Measurements from ENCODE around the gene GALNT10. TPM values are rescaled to one million over a fixed set of nuclear protein-coding genes. Genes with fewer than 3 reads are reported as not detected.

Gene GALNT10
- polyA plus RNA-seq, 1 donor (not counting 4 experiments of a cell fraction or from before 2014, with no cell fraction given), result 17.9 TPM

GRCh38 chr5:154456540-154456939 lies 266.0 kb downstream of the GALNT10 start:
- H3K27ac ChIP-seq (ENCODE audit: control insufficient read depth, insufficient read depth, low read length), result no peak overlapping the region
- no peak overlapping the region for H3K4me2 ChIP-seq (ENCODE audit: control insufficient read depth, extremely low read depth, insufficient read depth, low read depth, low read length)
- no peaks in the 10 kb centered on the region for H3K9me1 ChIP-seq (ENCODE audit: control insufficient read depth, extremely low read depth, insufficient read depth, low read length)
- H2AFZ ChIP-seq (ENCODE audit: control insufficient read depth, low read length), result no peak overlapping the region
- no peak for TF ChIP-seq CTCF (optimal IDR thresholded peaks at IDR 0.05 in 1 of 3, IDR thresholded peaks at IDR 0.05 in 1 of 3, conservative IDR thresholded peaks at IDR 0.05 in 1 of 3; ENCODE audit: extremely low read depth in 1 of 3, insufficient read depth in 2 of 3, low read length in 3 of 3)
- TF ChIP-seq EZH2 (IDR thresholded peaks at IDR 0.05; ENCODE audit: low read length), result no peak
- no peaks in the 10 kb centered on the region for H3K27me3 ChIP-seq (ENCODE audit: control insufficient read depth, extremely low read depth, insufficient read depth, low read length)
- H3K79me2 ChIP-seq (ENCODE audit: control insufficient read depth, insufficient read depth, low read length), result no peaks in the 10 kb centered on the region
- DNase-seq (ENCODE audit: low read depth, low spot score) (no peak), FAIRE-seq (no peak)
- dilution Hi-C loops (cut with MboI; ENCODE audit: extremely low pct_ligation_motif_present, low sequenced_read_pairs), result no loop called here
- peaks cover 22 to 26% of the 10 kb centered on the region in 2 experiments for H3K36me3 ChIP-seq (ENCODE audit: control insufficient read depth in 2 of 2, extremely low read depth in 1 of 2, insufficient read depth in 2 of 2, low read length in 2 of 2)
- no peaks in the 10 kb centered on the region for H3K9me3 ChIP-seq (ENCODE audit: control insufficient read depth, low read depth, low read length)
- H3K4me3 ChIP-seq (ENCODE audit: control insufficient read depth in 2 of 3, extremely low read depth in 1 of 3, insufficient read depth in 2 of 3, low read depth in 1 of 3, low read length in 3 of 3), result no peak overlapping the region
- H3K4me1 ChIP-seq (ENCODE audit: control insufficient read depth, extremely low read depth, insufficient read depth, low read length), result no peaks in the 10 kb centered on the region
- no peak overlapping the region for H3K9ac ChIP-seq (ENCODE audit: control insufficient read depth, extremely low read depth, insufficient read depth, low read length)
- H4K20me1 ChIP-seq (ENCODE audit: control insufficient read depth, extremely low read depth, insufficient read depth, low read length), result no peaks in the 10 kb centered on the region

- dilution Hi-C loops (cut with MboI; ENCODE audit: extremely low pct_ligation_motif_present, low sequenced_read_pairs), result no loop called here
- Histone ChIP-seq H2AFZ (ENCODE audit: control insufficient read depth, low read length) (no peak overlapping the region), H3K4me3 (ENCODE audit: control insufficient read depth in 2 of 3, extremely low read depth in 1 of 3, insufficient read depth in 2 of 3, low read depth in 1 of 3, low read length in 3 of 3) (no peak overlapping the region), H3K9me3 (ENCODE audit: control insufficient read depth, low read depth, low read length) (no peaks in the 10 kb centered on the region), H3K27ac (ENCODE audit: control insufficient read depth, insufficient read depth, low read length) (no peak overlapping the region), H3K36me3 (ENCODE audit: control insufficient read depth in 2 of 2, extremely low read depth in 1 of 2, insufficient read depth in 2 of 2, low read length in 2 of 2) (peaks cover 12 to 13% of the 10 kb centered on the region in 2 experiments), H3K9me1 (ENCODE audit: control insufficient read depth, extremely low read depth, insufficient read depth, low read length) (no peaks in the 10 kb centered on the region), H3K4me2 (ENCODE audit: control insufficient read depth, extremely low read depth, insufficient read depth, low read depth, low read length) (no peak overlapping the region), H3K27me3 (ENCODE audit: control insufficient read depth, extremely low read depth, insufficient read depth, low read length) (no peaks in the 10 kb centered on the region), H3K79me2 (ENCODE audit: control insufficient read depth, insufficient read depth, low read length) (no peaks in the 10 kb centered on the region), H4K20me1 (ENCODE audit: control insufficient read depth, extremely low read depth, insufficient read depth, low read length) (no peaks in the 10 kb centered on the region), H3K4me1 (ENCODE audit: control insufficient read depth, extremely low read depth, insufficient read depth, low read length) (no peaks in the 10 kb centered on the region), H3K9ac (ENCODE audit: control insufficient read depth, extremely low read depth, insufficient read depth, low read length) (no peak overlapping the region)
- FAIRE-seq (no peak), DNase-seq (ENCODE audit: low read depth, low spot score) (no peak)
- no peak for TF ChIP-seq EZH2 (IDR thresholded peaks at IDR 0.05; ENCODE audit: low read length)
- TF ChIP-seq CTCF (optimal IDR thresholded peaks at IDR 0.05 in 1 of 3, IDR thresholded peaks at IDR 0.05 in 1 of 3, conservative IDR thresholded peaks at IDR 0.05 in 1 of 3; ENCODE audit: extremely low read depth in 1 of 3, insufficient read depth in 2 of 3, low read length in 3 of 3), result no peak
Observed at GRCh38 chr5:154459015-154459414, 268.5 kb downstream of the GALNT10 start.

Measured in keratinocyte (primary cell).